NCI-H748 (cell line): ENCODE data around the gene SAMSN1.
"Not testable (repeated sequence)": the region's sequence is repeated elsewhere in the genome, so short reads cannot be mapped to it uniquely, and the experiment has no call there.

ENCODE experiments used
- DNase-seq: peaks from one replicate; lab custom pipeline; 2025; ENCODE audit not compliant: unreplicated experiment; lab: John Stamatoyannopoulos, UW

The SAMSN1 gene

DNA sequence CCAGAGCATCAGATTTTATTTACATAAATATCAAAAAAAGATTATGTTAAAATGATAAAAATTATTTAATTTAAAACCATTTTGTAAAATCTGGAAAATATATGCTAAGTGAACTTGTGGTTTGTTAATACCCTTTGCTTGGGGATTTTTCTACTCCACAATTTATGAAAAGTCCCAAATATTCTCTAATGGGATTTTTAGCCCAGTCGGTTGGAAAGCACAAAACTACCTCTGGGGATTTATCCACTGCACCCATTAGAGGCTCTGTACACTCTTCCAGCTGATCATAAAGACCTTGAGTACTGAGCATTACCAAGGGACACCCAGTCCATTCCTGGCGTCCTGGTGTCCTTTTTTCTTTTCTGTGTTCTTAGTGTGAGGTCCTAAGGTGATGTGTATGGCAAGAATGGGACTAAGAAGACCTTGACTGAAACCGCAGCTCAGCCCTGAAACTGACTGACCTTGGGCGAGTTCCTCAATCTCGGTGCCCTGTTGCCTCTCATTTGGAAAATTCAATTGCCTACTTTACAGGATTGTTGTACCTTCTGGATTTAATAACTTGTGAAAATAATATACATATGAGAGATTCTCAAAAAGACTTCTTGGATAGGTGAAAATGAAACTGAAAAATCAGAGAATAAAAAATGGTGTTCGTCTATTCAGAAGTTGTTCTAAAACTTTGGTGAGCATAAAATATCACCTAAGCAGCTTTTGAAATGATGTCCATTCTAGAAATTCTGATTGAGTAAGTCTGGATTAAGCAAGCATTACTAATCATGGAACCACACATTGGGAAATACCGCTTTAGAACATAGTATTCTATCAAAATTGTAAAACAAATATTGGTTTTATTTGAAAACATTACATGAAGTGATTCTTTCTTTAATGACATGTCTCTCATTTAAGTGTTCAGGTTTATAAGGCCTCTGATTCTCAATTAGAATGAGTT, 21.5 kb upstream of the SAMSN1 start:
- DNase-seq, result no peak

DNA sequence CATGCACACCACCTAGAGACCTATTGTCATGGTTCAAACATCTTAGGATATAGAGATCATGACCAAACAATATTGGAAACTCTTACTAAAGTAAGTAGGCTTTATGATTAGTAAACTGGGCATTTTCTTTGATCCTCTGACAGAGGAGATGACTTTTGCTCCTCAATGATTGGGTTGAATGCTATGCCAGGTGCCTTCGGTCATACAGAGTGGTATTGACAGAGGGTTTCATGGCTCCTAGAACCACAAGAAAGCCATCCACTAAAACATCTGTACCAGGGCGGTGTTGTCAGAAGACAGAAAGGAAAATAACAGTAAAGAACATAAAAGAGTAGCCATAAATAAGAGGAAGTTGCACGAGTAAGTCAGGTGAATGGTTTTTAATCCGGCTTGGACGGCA, 20.8 kb upstream of the SAMSN1 start:
- DNase-seq, result no peak

GRCh38 chr21:14562959-14563358, 16.8 kb upstream of the SAMSN1 start:
- no peak for DNase-seq

- DNase-seq, result no peak
These were observed 14.4 kb upstream of the SAMSN1 start for GRCh38 chr21:14560555-14560954.

DNA sequence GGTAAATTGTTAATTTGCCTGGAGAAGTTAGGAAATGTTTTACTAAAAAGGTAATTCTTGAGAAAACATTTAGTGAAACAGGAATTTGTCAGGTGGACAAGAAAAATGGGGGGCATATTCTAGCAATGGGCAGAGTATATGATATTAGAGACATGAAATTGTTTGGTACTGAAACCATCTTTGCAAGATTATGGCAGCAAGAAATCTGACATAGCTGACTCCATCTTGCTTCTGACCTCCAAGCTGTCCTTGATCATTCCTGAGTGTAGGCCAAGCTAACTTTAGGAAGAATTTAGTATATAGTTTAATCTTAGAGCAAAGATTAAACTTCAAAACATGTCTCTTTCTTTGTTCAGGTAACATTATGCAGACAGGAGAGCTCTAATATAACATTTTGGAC, 14.0 kb upstream of the SAMSN1 start:
- DNase-seq, result no peak

DNA sequence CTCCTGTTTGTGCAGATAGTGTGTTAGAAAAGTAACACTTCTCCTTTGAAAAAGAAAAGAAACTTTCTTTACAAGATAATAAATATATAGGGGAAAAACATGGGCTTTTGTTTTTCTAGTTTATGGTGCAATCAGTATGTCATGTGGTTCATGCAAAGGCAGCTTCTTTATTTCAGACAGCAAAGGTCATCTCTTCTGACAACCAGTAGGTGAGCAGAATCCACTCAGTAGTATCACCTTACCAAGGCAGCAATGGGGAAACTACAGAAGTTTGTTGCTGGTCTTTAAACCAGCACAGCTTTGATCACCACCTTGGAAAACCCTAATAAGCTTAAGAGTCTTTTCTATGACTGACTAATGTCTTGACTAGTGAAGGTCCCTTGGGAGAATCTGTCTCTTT, 13.0 kb upstream of the SAMSN1 start:
- DNase-seq, result no peak

DNA sequence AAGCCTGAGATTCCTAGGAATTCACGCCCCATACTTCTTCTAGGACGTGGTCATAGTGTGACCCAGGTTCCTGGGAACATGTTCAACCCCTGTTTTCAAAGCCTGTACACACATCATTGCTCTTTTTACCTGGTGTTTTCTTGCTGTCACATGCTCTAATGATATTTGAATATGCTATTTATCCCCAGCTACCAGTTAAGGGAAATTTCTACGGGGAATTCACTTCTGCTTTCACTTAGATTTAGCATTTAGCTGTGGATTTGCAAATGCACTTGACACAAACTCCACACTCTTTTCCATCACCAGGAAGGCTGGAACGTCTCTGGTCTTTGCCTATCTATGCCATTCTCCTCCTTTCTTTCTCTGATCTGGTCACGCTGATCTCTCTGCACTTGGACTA, 11.3 kb upstream of the SAMSN1 start:
- DNase-seq, result no peak

DNA sequence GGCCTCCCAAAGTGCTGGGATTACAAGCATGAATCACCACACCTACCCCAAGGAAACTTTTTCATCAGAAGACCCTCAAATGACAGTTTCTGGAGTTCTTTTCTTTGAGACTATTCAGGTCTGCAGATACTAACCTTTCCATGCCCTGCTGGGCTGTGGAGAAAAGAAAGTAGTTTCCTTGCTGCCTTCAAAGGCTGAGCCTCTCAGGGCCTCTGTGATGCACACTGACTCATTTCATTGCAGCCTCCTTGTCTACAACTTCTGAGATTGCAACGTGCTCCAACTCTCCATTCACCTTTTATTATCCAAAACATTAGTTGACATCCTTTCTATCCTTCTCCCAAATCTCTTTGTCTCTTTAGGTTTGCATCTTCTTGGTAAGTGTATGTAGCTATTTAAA, 8.8 kb upstream of the SAMSN1 start:
- DNase-seq, result no peak

- DNase-seq, result no peak
These were observed 7.3 kb upstream of the SAMSN1 start for GRCh38 chr21:14553422-14553821.

DNA sequence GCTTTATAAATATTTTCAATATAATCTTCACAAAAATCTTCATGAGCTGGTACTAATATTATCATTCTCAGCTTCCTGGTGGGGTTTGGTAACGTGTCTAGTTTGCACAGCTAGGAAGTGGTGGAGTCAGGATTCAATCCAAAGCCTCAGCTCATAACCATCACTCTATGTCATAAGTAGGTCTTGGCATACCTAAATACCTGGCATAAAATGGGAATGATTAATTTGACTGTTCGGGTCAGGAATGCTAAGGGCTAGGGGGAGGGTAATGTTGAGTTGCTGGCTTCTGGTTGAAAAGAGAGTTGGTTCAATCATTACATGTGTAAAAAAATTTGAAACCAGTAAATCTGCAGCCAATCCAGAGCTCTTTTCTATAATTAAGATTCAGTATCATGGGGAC, 5.6 kb upstream of the SAMSN1 start:
- no peak for DNase-seq

DNA sequence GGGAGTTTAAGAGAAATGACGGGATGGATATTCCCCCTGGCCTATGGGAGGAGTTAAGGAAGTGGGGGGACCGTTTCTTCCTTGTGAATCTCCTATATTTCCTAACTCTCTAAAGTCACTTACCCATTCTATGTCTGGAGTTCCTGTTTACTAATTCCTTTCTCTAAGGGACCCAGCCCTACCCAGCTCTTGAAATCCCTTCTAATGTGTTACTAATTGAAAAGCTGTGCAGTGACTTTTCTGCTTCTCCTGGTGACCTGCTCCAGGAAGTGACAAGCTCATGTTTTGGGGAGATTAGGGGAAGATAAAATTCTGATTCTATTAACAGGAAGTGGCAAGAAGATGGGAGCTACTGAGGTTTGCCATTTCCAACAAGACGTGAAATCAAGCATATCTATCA, 4.0 kb upstream of the SAMSN1 start:
- DNase-seq, result no peak

DNA sequence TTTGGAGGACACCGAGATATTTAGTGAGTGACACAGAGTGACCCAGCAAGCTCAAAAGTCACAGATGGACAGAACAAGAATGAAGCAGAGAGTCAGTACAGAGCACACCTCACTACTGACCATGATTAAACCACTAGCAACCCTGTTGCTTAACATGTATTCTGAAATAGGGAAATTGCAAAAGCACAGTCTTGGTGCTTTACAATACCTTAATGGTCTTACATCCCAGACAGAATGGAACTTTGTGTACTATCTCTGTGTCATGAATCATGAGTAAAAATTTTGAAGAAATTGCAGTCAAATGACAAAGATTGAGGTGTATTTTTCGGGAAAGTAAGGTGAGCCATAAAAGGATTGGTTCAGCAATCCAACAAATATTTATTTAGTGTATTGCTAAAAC, 2.7 kb upstream of the SAMSN1 start:
- no peak for DNase-seq

GRCh38 chr21:14547834-14548513, 1.9 kb upstream of the SAMSN1 start:
- DNase-seq, result no peak

GRCh38 chr21:14546719-14547118, 604 bp upstream of the SAMSN1 start:
- DNase-seq, result not testable (repeated sequence)

DNA sequence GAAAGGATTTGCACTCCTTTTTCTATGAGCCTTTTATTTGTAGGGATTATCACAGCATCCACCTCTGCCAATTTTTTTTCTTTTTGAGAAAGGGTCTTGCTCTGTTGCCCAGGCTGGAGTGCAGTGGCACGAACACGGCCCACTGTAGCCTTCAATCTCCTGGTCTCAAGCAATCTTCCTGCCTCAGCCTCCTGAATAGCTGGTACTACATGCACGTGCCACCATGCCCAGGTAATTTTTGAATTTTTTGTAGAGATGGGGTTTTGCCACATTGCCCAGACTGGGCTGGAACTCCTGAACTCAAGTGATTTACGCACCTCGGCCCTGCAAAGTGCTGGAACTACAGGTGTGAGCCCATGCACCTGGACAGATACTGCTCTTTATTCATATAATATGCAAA, 2.1 kb downstream of the SAMSN1 start:
- no peak for DNase-seq

- DNase-seq, result no peak
These were observed 3.5 kb downstream of the SAMSN1 start for GRCh38 chr21:14542638-14543037.

GRCh38 chr21:14541841-14542490, 4.1 kb downstream of the SAMSN1 start:
- DNase-seq, result no peak

DNA sequence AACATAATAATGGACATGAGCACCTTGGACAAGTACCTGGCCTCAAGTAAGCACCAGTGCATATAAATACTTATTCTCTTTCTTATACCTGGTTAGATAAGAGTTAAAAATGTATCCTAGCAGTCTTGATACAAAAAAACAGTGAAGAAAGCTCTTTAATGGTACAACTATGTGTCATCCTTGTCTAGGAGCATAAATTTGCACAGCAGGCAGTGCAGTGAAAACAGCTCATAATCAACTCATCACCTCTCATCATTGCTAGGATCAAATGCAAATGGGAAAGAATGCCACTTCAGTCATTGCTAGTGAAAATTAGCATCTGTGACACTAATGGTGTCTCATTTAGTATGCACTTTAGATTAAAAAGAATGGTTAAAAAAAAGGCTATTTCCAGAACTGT, 7.6 kb downstream of the SAMSN1 start:
- no peak for DNase-seq

DNA sequence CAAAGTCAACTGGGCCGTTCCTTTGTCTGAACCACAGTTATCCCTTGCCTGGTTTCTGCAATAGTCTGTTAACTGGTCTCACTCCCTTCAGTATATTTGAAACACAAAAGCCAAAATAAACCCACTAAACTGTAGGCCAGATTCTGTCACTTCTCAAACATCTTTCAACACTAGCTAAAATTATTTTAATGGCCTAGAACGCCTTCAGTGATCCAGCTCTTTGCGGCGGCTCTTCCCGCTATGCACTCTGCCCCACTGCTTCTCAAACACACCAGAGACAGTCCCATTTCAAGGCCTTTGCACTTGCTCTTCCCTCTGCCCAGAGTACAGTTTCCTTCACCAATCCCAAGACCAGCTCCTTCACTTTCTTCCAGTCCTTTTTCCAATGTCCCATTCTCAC, 9.2 kb downstream of the SAMSN1 start:
- DNase-seq, result no peak

DNA sequence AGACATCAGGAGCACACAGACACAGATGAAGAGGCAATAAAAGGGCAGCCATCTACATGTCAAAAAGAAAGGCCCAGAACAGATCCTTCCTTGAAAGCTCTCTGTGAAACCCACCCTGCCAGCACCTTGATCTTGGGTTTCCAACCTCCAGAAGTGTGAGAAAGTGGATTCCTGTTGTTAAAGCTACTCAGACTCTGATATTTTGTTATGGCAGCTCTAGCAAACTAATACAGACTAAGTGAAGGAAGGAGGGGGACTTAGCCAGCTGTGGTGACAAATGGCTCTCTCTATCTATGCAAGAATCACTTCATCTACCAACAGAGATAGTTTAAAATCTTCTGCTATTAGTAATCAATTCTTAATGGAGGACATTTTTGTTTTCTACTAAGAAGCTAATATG, 10.4 kb downstream of the SAMSN1 start:
- no peak for DNase-seq

GRCh38 chr21:14533499-14534428, 12.4 kb downstream of the SAMSN1 start:
- DNase-seq, result no peak
